Measurements from ENCODE around the gene JMJD6. TPM values are rescaled to one million over a fixed set of nuclear protein-coding genes. Genes with fewer than 3 reads are reported as not detected.
A peak's percentile ranks its signal among the peaks of the same experiment; 100 is the strongest.

The JMJD6 gene
- total RNA-seq, 1 experiment from 2014 or later, result 28.2 TPM

- Histone ChIP-seq H3K4me3 (no peak overlapping the region), H3K36me3 (peaks cover 15% of the 10 kb centered on the region), H3K9me3 (no peaks in the 10 kb centered on the region), H3K27me3 (no peaks in the 10 kb centered on the region)
- no peak for DNase-seq
Measured at GRCh38 chr17:76682296-76682695, 44.1 kb downstream of the JMJD6 start.

GRCh38 chr17:76681222-76682137 is 44.9 kb downstream of the JMJD6 start:
- Histone ChIP-seq H3K4me3 (no peak overlapping the region), H3K27me3 (no peaks in the 10 kb centered on the region), H3K36me3 (peaks cover 15% of the 10 kb centered on the region), H3K9me3 (no peaks in the 10 kb centered on the region)
- DNase-seq, result peak; percentile 48

GRCh38 chr17:76679239-76679638 is 47.2 kb downstream of the JMJD6 start:
- no peak overlapping the region for H3K4me3 ChIP-seq
- no peaks in the 10 kb centered on the region for H3K27me3 ChIP-seq
- H3K9me3 ChIP-seq, result no peaks in the 10 kb centered on the region
- H3K36me3 ChIP-seq, result peaks cover 15% of the 10 kb centered on the region
- no peak for DNase-seq

- Histone ChIP-seq H3K4me3 (no peak overlapping the region), H3K9me3 (no peaks in the 10 kb centered on the region), H3K27me3 (no peaks in the 10 kb centered on the region), H3K36me3 (peaks cover 12% of the 10 kb centered on the region)
- no peak for DNase-seq
Measured at GRCh38 chr17:76678330-76678729, 48.1 kb downstream of the JMJD6 start.

- Histone ChIP-seq H3K27me3 (no peaks in the 10 kb centered on the region), H3K36me3 (peaks cover 10% of the 10 kb centered on the region), H3K4me3 (no peak overlapping the region), H3K9me3 (no peaks in the 10 kb centered on the region)
- no peak for DNase-seq
Measured at GRCh38 chr17:76677406-76677805, 49.0 kb downstream of the JMJD6 start.

- peaks cover 7% of the 10 kb centered on the region for H3K36me3 ChIP-seq
- no peak overlapping the region for H3K4me3 ChIP-seq
- no peaks in the 10 kb centered on the region for H3K9me3 ChIP-seq
- no peak for DNase-seq
- H3K27me3 ChIP-seq, result no peaks in the 10 kb centered on the region
Measured at GRCh38 chr17:76676629-76677028, 49.8 kb downstream of the JMJD6 start.

- no peak for DNase-seq
- Histone ChIP-seq H3K36me3 (no peaks in the 10 kb centered on the region; the same call in 1 of the 2 replicates), H3K27me3 (no peaks in the 10 kb centered on the region), H3K9me3 (no peaks in the 10 kb centered on the region), H3K4me3 (no peak overlapping the region)
Measured at GRCh38 chr17:76675648-76676047, 50.8 kb downstream of the JMJD6 start.

- Histone ChIP-seq H3K9me3 (no peaks in the 10 kb centered on the region), H3K36me3 (no peaks in the 10 kb centered on the region), H3K4me3 (no peak overlapping the region), H3K27me3 (no peaks in the 10 kb centered on the region)
- DNase-seq, result no peak
Measured at GRCh38 chr17:76674600-76674999, 51.8 kb downstream of the JMJD6 start.

GRCh38 chr17:76673729-76674128 is 52.7 kb downstream of the JMJD6 start:
- no peak for DNase-seq
- Histone ChIP-seq H3K36me3 (no peaks in the 10 kb centered on the region), H3K9me3 (no peaks in the 10 kb centered on the region), H3K27me3 (no peaks in the 10 kb centered on the region), H3K4me3 (no peak overlapping the region)

- DNase-seq, result no peak
- H3K27me3 ChIP-seq, result no peaks in the 10 kb centered on the region
- no peak overlapping the region for H3K4me3 ChIP-seq
Measured at GRCh38 chr17:76672892-76673291, 53.5 kb downstream of the JMJD6 start.

GRCh38 chr17:76672270-76672851 is 54.0 kb downstream of the JMJD6 start:
- Histone ChIP-seq H3K36me3 (no peaks in the 10 kb centered on the region), H3K4me3 (peak overlapping the region; percentile 83), H3K27me3 (no peaks in the 10 kb centered on the region), H3K9me3 (no peaks in the 10 kb centered on the region)
- DNase-seq, result no peak

More at GRCh38 chr17:76672892-76673291, 53.5 kb downstream of the JMJD6 start:
- H3K9me3 ChIP-seq, result no peaks in the 10 kb centered on the region
- no peaks in the 10 kb centered on the region for H3K36me3 ChIP-seq

GRCh38 chr17:76671912-76672262 is 54.5 kb downstream of the JMJD6 start:
- Histone ChIP-seq H3K4me3 (peak overlapping the region; percentile 83), H3K9me3 (no peaks in the 10 kb centered on the region), H3K36me3 (no peaks in the 10 kb centered on the region), H3K27me3 (no peaks in the 10 kb centered on the region)
- DNase-seq, result no peak

GRCh38 chr17:76671123-76671911 is 55.1 kb downstream of the JMJD6 start:
- Histone ChIP-seq H3K36me3 (no peaks in the 10 kb centered on the region), H3K27me3 (no peaks in the 10 kb centered on the region), H3K4me3 (peak overlapping the region; percentile 83), H3K9me3 (no peaks in the 10 kb centered on the region)
- DNase-seq, result peak; percentile 100

- H3K9me3 ChIP-seq, result no peaks in the 10 kb centered on the region
- no peaks in the 10 kb centered on the region for H3K27me3 ChIP-seq
- no peak for DNase-seq
- H3K4me3 ChIP-seq, result no peak overlapping the region
- no peaks in the 10 kb centered on the region for H3K36me3 ChIP-seq
Measured at GRCh38 chr17:76670718-76671122, 55.7 kb downstream of the JMJD6 start.

GRCh38 chr17:76670020-76670717 is 56.2 kb downstream of the JMJD6 start:
- Histone ChIP-seq H3K36me3 (no peaks in the 10 kb centered on the region), H3K27me3 (no peaks in the 10 kb centered on the region), H3K9me3 (no peaks in the 10 kb centered on the region), H3K4me3 (no peak overlapping the region)
- DNase-seq, result no peak

Measured in MG63 (cell line).